K562 (cell line): ENCODE results near the gene CCSER2. TPM values are rescaled to one million over a fixed set of nuclear protein-coding genes. Genes with fewer than 3 reads are reported as not detected.

ENCODE experiments used
- CCNT2 ChIP-seq: IDR thresholded peaks from 2 replicates; pipeline ENCODE4 v1.6.1; 2011; ENCODE audit warnings: borderline replicate concordance, low read depth, mild to moderate bottlenecking, moderate library complexity, mixed read lengths, low read length; ENCODE audit not compliant: insufficient read length; ENCODE audit errors: extremely low read depth
- HDAC2 ChIP-seq: fragments of 450-650 bp; IDR thresholded peaks from 2 replicates; pipeline ENCODE4 v1.6.1; 2016; ENCODE audit warnings: mild to moderate bottlenecking
- HSF4 ChIP-seq: fragments of 250-450 bp; sonication (Bioruptor Pico); IDR thresholded peaks from 2 replicates; pipeline ENCODE4 v2.1.2; 2022; ENCODE audit warnings: mild to moderate bottlenecking, moderate library complexity, borderline replicate concordance
- SLC30A9 ChIP-seq: fragments of 250-450 bp; sonication (Bioruptor Pico); IDR thresholded peaks from 2 replicates; pipeline ENCODE4 v1.8.0; 2022; ENCODE audit warnings: mild to moderate bottlenecking, moderate library complexity
- TAL1 ChIP-seq: fragments of 450-650 bp; IDR thresholded peaks from 2 replicates; pipeline ENCODE4 v1.6.1; 2016; ENCODE audit warnings: mild to moderate bottlenecking
- YBX1 ChIP-seq: fragments of 450-650 bp; IDR thresholded peaks from 2 replicates; pipeline ENCODE4 v1.7.1; 2016; ENCODE audit warnings: mild to moderate bottlenecking
- ZC3H8 ChIP-seq: fragments of 450-650 bp; IDR thresholded peaks from 2 replicates; pipeline ENCODE4 v1.6.1; 2017
- ZNF121 ChIP-seq: sonication (generic); formaldehyde crosslinking; conservative IDR thresholded peaks from 2 replicates; pipeline ENCODE4 v1.8.0; 2022; ENCODE audit warnings: missing genetic modification reagents
- ZNF707 ChIP-seq: fragments of 250-450 bp; sonication (Bioruptor Pico); conservative IDR thresholded peaks from 2 replicates; pipeline ENCODE4 v1.8.0; 2022; ENCODE audit warnings: inconsistent platforms, mild to moderate bottlenecking, moderate library complexity
- polyA plus RNA-seq, 8 experiments: library from polyadenylated mRNA; depleted of rRNA in 4 of 8; stranded (reverse) in 5 of 8; unstranded in 3 of 8; fragments of >200 nt; fragmentation: Nextera tagmentation in 2 of 8; fragmentation: Illumina TruSeq in 1 of 8; extraction: Ambion mirVana in 2 of 8; extraction: Trizol in 1 of 8; gene quantifications; 2 replicates each; pipeline versions ENCODE4 v1.2.1 to v1.2.3, GENCODE V29; 2011 to 2014; ENCODE audit warnings: inconsistent platforms in 1 of 8, missing spikeins in 1 of 8
- total RNA-seq, 7 experiments: library from RNA; depleted of rRNA in 6 of 7; stranded (reverse); fragments of >200 nt in 6 of 7; fragmentation: Illumina TruSeq in 2 of 7; extraction: Trizol in 2 of 7; gene quantifications; 2 replicates each; pipeline versions ENCODE4 v1.2.1 to v1.2.3, GENCODE V29; 2011 to 2021; ENCODE audit warnings: low replicate concordance in 1 of 7
- TF ChIP-seq, protein P1 (sequence below): fragments of 250-450 bp; sonication (Bioruptor Pico); IDR thresholded peaks from 2 replicates; pipeline ENCODE4 v1.8.0; 2022; ENCODE audit warnings: inconsistent platforms, mild to moderate bottlenecking, moderate library complexity, borderline replicate concordance
- TF ChIP-seq, protein P2 (sequence below): sonication (generic); formaldehyde crosslinking; IDR thresholded peaks from 2 replicates; pipeline ENCODE4 v1.8.0; 2022; ENCODE audit warnings: mild to moderate bottlenecking, missing genetic modification reagents
- TF ChIP-seq, protein P3 (sequence below), 3 experiments: IDR thresholded peaks in 2 of 3; conservative IDR thresholded peaks in 1 of 3; 2 replicates each; pipeline ENCODE4 v1.5.1; 2011 to 2012; ENCODE audit warnings: low read length in 3 of 3, mild to moderate bottlenecking in 3 of 3, control low read depth in 2 of 3, improper control_type of control experiment in 1 of 3, inconsistent platforms in 1 of 3, low read depth in 1 of 3, mixed read lengths in 1 of 3, moderate library complexity in 1 of 3; ENCODE audit not compliant: insufficient read depth in 2 of 3

The CCSER2 gene
- total and polyA plus RNA-seq, 9 of the 15 experiments (the other 6 are each of a cell fraction or from before 2014, with no cell fraction given): 2.7 to 15.1 (median 9.7) TPM

DNA sequence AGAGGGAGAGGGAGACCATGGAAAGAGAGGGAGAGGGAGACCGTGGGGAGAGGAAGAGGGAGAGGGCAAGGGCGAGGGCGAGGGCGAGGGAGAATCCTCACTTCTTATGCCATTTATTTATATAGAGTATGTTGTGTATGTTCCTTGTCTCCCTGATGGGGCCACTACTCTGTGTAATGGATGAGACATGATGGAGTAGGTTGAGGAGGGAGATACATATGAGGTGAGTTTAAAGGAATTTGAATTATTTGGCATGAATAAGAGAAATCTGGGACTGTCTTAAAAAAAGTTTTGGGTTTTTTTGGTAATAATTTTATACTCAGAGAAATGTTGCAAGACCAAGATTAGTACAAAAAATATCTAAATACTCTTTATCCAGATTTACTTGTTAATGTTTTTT, 20.1 kb downstream of the CCSER2 start (continued):
- TF ChIP-seq, protein P1, sequence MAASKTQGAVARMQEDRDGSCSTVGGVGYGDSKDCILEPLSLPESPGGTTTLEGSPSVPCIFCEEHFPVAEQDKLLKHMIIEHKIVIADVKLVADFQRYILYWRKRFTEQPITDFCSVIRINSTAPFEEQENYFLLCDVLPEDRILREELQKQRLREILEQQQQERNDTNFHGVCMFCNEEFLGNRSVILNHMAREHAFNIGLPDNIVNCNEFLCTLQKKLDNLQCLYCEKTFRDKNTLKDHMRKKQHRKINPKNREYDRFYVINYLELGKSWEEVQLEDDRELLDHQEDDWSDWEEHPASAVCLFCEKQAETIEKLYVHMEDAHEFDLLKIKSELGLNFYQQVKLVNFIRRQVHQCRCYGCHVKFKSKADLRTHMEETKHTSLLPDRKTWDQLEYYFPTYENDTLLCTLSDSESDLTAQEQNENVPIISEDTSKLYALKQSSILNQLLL (CRISPR knock-in tag): no peak
- TF ChIP-seq CCNT2 (no peak), ZNF707 (CRISPR knock-in tag) (no peak), HDAC2 (no peak), TAL1 (no peak), YBX1 (no peak), ZC3H8 (no peak), HSF4 (CRISPR knock-in tag) (no peak), SLC30A9 (CRISPR knock-in tag) (no peak), ZNF121 (no peak)
- TF ChIP-seq, protein P2, sequence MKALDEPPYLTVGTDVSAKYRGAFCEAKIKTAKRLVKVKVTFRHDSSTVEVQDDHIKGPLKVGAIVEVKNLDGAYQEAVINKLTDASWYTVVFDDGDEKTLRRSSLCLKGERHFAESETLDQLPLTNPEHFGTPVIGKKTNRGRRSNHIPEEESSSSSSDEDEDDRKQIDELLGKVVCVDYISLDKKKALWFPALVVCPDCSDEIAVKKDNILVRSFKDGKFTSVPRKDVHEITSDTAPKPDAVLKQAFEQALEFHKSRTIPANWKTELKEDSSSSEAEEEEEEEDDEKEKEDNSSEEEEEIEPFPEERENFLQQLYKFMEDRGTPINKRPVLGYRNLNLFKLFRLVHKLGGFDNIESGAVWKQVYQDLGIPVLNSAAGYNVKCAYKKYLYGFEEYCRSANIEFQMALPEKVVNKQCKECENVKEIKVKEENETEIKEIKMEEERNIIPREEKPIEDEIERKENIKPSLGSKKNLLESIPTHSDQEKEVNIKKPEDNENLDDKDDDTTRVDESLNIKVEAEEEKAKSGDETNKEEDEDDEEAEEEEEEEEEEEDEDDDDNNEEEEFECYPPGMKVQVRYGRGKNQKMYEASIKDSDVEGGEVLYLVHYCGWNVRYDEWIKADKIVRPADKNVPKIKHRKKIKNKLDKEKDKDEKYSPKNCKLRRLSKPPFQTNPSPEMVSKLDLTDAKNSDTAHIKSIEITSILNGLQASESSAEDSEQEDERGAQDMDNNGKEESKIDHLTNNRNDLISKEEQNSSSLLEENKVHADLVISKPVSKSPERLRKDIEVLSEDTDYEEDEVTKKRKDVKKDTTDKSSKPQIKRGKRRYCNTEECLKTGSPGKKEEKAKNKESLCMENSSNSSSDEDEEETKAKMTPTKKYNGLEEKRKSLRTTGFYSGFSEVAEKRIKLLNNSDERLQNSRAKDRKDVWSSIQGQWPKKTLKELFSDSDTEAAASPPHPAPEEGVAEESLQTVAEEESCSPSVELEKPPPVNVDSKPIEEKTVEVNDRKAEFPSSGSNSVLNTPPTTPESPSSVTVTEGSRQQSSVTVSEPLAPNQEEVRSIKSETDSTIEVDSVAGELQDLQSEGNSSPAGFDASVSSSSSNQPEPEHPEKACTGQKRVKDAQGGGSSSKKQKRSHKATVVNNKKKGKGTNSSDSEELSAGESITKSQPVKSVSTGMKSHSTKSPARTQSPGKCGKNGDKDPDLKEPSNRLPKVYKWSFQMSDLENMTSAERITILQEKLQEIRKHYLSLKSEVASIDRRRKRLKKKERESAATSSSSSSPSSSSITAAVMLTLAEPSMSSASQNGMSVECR: no peak
- TF ChIP-seq, protein P3, sequence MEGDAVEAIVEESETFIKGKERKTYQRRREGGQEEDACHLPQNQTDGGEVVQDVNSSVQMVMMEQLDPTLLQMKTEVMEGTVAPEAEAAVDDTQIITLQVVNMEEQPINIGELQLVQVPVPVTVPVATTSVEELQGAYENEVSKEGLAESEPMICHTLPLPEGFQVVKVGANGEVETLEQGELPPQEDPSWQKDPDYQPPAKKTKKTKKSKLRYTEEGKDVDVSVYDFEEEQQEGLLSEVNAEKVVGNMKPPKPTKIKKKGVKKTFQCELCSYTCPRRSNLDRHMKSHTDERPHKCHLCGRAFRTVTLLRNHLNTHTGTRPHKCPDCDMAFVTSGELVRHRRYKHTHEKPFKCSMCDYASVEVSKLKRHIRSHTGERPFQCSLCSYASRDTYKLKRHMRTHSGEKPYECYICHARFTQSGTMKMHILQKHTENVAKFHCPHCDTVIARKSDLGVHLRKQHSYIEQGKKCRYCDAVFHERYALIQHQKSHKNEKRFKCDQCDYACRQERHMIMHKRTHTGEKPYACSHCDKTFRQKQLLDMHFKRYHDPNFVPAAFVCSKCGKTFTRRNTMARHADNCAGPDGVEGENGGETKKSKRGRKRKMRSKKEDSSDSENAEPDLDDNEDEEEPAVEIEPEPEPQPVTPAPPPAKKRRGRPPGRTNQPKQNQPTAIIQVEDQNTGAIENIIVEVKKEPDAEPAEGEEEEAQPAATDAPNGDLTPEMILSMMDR (IDR thresholded peaks at IDR 0.05 in 2 of 3, conservative IDR thresholded peaks at IDR 0.05 in 1 of 3; ENCODE audit: insufficient read depth in 2 of 3, low read depth in 1 of 3, low read length in 3 of 3): no peak
